ENCODE results near the gene ATP5F1D.

ATP5F1D gene

DNA sequence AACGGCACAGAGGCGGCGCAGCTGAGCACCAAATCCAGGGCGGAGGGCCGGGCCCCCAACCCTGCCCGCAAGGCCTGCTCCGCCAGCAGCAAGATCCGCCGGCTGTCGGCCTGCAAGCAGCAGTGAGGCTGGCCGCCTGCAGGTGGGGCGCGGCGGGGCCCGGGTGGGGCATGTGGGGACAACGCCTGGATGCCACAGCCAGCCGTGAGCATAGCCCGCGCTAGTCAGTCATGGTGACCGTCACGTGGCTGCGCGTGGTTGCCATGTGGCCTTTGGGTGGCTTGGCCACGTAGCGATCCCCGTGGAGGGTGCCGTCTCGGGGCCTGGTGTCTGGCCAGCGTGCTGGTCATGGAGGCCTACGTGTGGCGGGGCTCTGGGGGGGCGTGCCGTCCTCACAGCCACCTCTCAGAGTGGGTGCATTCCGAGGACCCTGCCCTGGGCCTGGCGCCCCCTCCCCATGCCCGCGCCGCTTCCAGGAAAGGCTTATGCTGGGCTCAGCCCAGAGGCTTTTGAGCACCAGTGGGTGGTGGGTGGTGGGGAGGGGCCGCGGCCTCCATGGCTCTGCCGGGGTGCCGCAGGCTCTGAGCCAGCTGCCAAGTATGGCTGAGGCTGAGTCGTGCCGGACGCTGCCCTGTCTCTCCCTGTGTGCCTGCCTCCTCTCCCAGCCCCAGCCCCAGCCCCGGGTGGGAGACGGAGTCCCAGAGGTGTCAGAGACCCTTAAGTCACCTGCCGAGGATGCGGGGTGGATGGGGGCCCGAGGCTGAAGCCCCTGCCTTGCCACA is 14.8 kb upstream of the ATP5F1D start:
- no peak for DNase-seq (ENCODE audit: low read depth)
- no peak overlapping the region for H3K4me3 ChIP-seq (ENCODE audit: low read depth, low read length)

DNA sequence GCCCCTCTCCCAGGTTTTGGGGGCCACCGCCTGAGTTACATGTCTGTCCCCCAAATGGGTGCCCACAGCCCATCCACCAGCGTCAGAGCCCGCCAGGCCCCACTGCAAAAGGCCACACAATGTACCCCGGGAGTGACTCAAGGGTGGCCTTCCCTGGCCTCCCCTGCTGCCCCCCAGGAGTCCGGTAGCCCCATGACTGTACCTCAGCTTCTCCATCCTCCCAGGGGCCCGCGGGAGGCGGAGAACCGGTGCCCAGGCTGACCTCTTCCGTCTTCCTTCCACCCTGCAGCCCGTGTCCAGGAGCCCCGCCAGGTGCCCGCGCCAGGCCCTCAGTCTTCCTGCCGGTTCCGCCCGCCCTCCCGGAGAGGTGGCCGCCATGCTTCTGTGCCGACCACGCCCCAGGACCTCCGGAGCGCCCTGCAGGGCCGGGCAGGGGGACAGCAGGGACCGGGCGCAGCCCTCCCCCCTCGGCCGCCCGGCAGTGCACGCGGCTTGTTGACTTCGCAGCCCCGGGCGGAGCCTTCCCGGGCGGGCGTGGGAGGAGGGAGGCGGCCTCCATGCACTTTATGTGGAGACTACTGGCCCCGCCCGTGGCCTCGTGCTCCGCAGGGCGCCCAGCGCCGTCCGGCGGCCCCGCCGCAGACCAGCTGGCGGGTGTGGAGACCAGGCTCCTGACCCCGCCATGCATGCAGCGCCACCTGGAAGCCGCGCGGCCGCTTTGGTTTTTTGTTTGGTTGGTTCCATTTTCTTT is 14.1 kb upstream of the ATP5F1D start:
- no peak for DNase-seq (ENCODE audit: low read depth)
- TF ChIP-seq, protein P1, sequence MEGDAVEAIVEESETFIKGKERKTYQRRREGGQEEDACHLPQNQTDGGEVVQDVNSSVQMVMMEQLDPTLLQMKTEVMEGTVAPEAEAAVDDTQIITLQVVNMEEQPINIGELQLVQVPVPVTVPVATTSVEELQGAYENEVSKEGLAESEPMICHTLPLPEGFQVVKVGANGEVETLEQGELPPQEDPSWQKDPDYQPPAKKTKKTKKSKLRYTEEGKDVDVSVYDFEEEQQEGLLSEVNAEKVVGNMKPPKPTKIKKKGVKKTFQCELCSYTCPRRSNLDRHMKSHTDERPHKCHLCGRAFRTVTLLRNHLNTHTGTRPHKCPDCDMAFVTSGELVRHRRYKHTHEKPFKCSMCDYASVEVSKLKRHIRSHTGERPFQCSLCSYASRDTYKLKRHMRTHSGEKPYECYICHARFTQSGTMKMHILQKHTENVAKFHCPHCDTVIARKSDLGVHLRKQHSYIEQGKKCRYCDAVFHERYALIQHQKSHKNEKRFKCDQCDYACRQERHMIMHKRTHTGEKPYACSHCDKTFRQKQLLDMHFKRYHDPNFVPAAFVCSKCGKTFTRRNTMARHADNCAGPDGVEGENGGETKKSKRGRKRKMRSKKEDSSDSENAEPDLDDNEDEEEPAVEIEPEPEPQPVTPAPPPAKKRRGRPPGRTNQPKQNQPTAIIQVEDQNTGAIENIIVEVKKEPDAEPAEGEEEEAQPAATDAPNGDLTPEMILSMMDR (IDR thresholded peaks at IDR 0.05; ENCODE audit: insufficient read depth, low read depth, low read length, missing control alignments), result no peak

More for the DNA sequence above, 14.8 kb upstream of the ATP5F1D start:
- TF ChIP-seq, protein P1 (IDR thresholded peaks at IDR 0.05; ENCODE audit: insufficient read depth, low read depth, low read length, missing control alignments), result no peak

DNA sequence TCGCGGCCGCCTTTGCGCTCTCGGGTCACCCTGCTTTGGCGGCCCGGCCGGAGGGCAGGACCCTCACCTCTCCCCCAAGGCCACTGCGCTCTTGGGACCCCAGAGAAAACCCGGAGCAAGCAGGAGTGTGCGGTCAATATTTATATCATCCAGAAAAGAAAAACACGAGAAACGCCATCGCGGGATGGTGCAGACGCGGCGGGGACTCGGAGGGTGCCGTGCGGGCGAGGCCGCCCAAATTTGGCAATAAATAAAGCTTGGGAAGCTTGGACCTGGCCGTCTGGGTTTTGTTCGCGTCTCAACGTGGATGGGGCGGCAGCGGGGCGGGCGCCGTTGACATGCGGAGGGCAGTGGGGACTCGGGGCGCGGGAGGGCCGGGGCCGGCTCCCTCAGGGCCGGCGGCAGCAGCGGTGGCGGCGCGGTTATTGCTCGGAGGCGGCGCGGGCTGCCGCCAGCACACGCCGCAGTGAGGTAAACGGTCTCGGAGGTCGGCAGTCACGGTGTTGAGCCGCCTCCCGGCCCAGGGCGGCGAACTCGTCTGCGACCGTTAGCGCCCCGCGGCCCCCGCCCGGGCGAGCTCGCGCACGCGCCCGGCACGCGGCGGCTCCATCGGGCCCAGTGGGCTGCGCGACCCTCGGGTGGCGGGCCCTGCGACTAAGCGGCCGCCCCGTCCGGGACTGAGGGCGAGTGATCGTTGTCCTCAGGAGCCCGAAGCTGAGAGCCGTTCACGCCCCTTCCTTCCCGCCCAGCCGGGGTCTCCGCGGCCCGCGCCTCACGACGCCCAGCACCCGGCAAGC is 13.2 kb upstream of the ATP5F1D start:
- TF ChIP-seq, protein P1 (IDR thresholded peaks at IDR 0.05; ENCODE audit: insufficient read depth, low read depth, low read length, missing control alignments), result no peak
- H3K4me3 ChIP-seq (ENCODE audit: low read depth, low read length), result no peak overlapping the region
- no peak for DNase-seq (ENCODE audit: low read depth)

More for the DNA sequence above, 14.1 kb upstream of the ATP5F1D start:
- no peak overlapping the region for H3K4me3 ChIP-seq (ENCODE audit: low read depth, low read length)

DNA sequence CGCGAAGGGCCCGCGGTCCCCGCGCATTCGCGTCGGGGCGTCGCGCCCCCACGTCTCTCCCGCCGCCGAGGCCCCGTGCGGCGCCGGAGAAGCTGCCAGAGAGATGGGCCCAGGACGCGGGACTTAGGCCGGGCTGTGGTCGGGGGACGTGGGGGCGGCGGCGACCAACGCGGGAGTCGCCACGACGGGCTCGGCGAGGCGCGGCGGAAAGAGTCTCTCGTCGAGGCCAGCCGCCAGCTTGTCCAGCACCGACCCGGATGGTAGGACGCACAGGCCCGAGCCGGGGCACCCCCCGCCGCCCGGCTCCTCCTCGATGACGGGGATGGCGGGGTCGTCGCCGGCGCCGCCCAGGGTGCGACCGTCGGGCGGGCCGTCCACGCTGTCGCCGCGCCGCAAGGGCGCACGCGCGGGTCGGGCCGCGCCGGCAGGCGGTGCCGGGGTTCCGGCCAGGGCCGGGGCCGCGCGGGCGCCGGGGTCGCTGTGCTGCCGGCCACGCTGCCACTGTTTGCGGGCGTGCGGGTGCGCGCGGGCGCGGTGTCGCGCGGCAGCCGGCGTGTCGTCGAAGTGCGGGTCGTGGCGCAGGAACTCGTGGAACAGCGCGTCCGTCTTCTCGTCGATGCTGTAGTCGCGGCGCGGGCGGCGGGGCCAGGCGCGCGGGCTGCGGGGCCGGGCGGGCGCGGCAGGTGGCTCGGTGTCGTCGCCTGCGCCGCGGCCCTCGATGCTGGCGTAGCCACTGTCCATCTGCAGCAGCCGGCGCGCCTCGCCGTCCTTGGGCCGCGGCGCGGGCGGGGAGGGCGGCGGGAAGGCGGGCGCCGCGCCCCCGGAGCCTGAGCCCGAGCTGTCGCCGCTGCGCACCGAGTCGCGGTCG is 12.3 kb upstream of the ATP5F1D start:
- TF ChIP-seq, protein P1 (IDR thresholded peaks at IDR 0.05; ENCODE audit: insufficient read depth, low read depth, low read length, missing control alignments), result no peak
- DNase-seq (ENCODE audit: low read depth), result no peak
- H3K4me3 ChIP-seq (ENCODE audit: low read depth, low read length), result no peak overlapping the region

DNA sequence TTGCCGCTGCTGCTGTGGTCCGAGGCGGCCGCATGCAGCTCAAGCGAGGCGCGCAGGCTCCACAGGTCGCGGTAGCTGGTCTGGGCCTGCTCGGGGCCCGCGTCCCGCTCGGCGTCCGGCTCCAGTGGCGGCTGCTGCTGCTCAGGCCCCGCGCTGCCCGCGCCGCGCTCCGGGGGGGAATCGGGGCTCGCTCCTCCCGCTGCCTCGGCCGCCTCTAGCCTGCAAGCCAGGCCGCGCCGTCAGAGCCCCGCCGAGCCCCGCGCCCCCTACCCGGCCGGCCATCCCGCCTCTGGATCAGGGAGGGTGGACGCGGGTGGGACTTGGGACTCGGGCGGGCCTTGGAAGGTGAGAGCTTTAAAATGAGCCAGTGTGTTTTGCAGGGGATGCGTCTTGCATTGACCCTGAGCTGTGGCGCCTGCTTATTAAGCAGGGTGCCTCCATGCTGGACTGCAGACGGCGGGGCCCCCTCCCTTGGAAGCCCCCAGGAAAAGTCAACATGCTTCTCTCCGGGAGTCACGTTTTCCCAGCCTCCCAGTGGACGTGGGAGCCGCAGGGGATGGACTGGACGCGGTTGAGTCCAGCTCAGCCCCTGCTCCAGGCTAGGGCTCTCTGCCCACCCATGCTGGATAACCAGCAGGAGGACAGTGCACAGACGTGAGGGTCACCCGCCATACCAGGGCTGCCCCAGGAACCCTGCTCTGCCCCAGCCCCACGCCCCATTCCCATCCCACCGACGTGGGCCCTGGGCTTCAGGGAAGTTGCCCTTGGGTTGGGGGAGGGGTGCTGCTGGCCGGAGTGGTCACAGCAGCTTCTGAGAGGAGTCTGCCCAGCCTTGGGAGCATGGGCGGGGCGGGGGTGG is 11.4 kb upstream of the ATP5F1D start:
- TF ChIP-seq, protein P1 (IDR thresholded peaks at IDR 0.05; ENCODE audit: insufficient read depth, low read depth, low read length, missing control alignments), result no peak
- no peak for DNase-seq (ENCODE audit: low read depth)
- H3K4me3 ChIP-seq (ENCODE audit: low read depth, low read length), result no peak overlapping the region
